SKM-1 (cell line): ENCODE measurements around the gene PRSS38.
A peak's percentile ranks its signal among the peaks of the same experiment; 100 is the strongest.

ENCODE experiments used
- DNase-seq: peaks from one replicate; lab custom pipeline; 2025; ENCODE audit not compliant: unreplicated experiment; lab: John Stamatoyannopoulos, UW

Gene PRSS38

DNA sequence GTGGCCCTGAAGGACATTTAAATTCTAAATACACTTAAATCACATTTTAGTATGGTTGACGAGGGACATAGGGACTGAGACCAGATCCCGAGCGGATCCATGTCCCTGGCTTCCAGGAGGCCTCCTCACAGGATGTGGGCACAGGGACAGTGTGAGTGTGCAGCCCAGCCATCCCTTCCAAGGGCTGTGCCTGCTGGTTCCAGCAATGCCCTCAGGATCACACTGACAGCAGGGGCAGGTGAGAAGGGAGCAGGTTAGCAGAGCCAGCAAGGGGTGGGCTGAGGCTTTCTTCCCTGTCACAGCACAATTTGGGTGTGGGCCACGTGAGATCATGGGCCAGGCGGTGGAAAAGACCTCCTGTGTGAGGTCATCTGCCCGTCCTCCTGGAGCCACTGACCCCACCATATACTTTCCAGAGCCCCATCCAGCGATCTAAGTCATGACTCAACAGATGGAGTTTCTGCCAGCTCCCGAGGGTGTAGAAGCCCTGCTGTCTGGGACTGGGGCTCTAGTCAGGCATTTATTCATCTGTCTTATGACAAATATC lies 37.0 kb upstream of the PRSS38 start:
- no peak for DNase-seq

GRCh38 chr1:227779021-227779441 lies 36.4 kb upstream of the PRSS38 start:
- no peak for DNase-seq

DNA sequence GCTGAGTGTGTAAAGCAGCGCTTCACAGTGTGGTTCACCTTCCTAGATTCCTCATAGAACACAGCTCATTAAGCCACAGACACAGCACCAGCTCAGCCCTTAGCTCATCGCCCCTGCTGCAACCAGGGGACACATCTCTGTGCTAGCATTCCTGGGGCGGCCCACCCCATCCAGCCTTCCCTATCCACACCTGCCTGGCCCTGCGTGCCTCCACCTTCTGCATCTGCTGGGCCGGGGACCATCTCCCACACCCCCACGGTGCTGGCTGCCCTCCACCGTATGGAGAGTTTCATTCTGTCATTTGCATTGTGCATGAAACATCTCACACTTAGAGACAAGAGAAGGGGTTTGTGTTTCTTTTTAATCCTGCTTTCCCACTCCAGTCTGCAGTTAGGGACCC lies 35.8 kb upstream of the PRSS38 start:
- DNase-seq, result no peak

GRCh38 chr1:227780101-227781044 lies 35.1 kb upstream of the PRSS38 start:
- no peak for DNase-seq

GRCh38 chr1:227781314-227781930 lies 34.1 kb upstream of the PRSS38 start:
- DNase-seq, result no peak

DNA sequence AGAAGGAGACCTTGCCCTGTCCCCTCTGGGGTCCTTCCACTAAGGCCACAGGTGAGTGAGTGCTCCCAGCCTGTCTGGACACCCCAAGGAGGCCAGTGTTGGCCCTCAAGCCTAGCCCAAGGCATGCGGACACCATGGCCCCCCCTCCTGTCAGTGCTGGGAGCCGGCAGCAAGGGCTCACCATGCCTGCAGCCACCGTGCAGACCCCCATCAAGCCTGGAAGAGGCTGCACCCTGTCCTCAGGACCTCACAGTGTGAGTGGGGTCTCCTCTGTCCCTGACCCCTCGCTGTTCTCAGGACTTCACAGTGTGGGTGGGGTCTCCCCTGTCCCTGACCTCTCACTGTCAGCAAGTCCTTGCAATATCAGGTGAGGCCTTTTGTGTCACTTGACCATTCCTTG lies 33.2 kb upstream of the PRSS38 start:
- DNase-seq, result no peak

GRCh38 chr1:227785094-227785804 lies 30.2 kb upstream of the PRSS38 start:
- DNase-seq, result no peak

GRCh38 chr1:227785805-227786671 lies 29.4 kb upstream of the PRSS38 start:
- DNase-seq, result no peak

- DNase-seq, result no peak
Observed at GRCh38 chr1:227786673-227787512, 28.6 kb upstream of the PRSS38 start.

GRCh38 chr1:227787513-227788270 lies 27.8 kb upstream of the PRSS38 start:
- peak; percentile 86 for DNase-seq

GRCh38 chr1:227788271-227789083 lies 27.0 kb upstream of the PRSS38 start:
- peak; percentile 71 for DNase-seq

GRCh38 chr1:227789084-227790033 lies 26.1 kb upstream of the PRSS38 start:
- no peak for DNase-seq

DNA sequence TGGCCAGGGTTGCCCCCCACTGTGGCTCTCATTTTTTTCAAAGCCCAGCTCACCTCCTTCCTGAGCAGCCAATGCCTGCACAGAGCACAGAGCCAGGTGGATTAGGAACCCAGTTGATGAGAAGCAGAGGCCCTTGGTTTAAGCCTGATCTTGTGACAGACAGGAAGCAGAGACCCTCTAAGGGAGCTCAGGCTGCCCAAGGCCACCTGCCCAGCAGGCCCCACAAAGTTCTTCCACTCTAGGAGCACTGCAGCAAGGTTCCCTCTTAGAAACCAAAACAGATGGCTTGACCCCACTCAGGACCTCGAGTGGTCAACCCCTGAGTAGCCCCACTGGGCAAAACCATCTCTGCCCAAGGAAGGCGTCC lies 25.5 kb upstream of the PRSS38 start:
- no peak for DNase-seq

DNA sequence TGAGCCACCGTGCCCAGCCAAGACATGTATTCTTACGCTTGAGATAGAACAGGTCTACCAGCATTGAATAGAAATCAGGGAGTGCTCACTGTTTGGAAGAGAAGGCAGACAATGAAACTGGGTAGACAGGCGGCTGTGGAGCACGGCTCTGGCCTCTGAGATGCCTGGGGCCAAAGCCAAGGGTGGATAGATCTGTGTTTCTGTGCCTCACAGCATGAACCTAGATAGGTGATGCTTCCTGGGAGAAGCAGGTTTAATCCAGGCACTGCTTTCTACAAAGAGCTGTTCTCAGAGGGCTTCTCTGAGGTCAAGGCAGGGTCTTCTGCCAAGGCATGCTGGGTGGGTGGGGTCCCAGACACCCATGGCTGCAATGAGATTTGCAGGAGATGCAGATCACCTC lies 24.6 kb upstream of the PRSS38 start:
- DNase-seq, result no peak

DNA sequence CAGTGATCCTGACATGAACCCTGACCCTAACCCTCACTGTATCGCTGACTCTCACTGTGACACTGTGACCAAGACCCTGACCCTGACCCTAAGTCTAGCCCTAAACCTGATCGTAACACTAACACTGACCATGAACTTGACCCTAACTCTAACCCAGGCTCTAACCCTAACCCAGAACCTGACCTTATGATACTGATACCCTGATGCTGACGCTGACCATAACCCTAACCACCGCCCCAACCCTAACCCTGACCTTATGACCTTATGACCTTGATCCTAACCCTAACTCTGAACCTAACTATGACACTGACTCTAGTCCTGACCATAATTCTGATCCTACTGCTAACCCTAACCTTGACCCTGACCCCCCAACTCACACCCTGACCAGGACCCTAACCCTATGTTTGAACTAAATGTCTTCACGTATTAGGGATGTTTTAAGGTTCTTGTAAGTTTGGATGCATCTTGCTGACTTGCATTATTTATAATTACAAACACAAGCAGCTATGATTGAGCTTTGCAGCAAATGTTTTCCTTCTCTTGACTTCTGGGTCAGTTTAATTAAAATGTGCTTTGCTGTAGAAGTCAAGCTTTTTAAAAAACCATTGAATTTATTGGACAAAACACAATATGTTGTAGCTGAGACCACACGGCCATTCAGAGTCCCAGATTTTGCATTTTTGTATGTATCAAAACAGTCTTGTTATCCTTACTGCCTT lies 23.9 kb upstream of the PRSS38 start:
- no peak for DNase-seq
